GM19043 (cell line): ENCODE results near the gene TUBAL3.
"Not testable (repeated sequence)": the region's sequence is repeated elsewhere in the genome, so short reads cannot be mapped to it uniquely, and the experiment has no call there.

Source experiments
- ATAC-seq: cut with Tn5 transposase; IDR thresholded peaks from one replicate; pipeline ENCODE4 v1.9.1; 2021; ENCODE audit warnings: low read depth; ENCODE audit not compliant: unreplicated experiment

The TUBAL3 gene

DNA sequence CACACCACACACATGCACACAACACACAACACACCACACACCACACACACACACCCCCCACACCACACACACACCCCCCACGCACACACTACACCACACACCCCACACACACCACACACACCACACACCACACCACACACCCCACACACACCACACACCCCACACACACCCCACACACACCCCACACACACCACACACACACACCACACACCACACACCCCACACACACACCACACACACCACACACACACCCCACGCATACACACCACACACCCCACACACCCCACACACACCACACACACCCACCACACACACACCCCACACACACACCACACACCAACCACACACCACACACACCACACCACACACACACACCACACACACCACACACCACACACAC is 23.4 kb downstream of the TUBAL3 start:
- no peak for ATAC-seq

DNA sequence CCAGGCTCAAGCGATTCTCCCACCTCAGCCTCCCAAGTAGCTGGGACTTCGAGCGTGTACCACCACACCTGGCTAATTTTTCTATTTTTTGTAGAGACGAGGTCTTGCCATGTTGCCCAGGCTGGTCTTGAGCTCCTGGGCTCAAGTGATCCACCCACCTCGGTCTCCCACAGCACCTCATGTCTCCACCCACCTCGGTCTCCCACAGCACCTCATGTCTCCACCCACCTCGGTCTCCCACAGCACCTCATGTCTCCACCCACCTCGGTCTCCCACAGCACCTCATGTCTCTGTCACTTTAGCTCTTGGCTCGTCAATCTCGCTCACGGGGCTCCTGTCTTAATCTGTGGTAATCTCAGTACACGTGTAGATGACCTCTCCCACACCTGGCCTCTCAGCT is 24.2 kb downstream of the TUBAL3 start:
- ATAC-seq = not testable (repeated sequence)

DNA sequence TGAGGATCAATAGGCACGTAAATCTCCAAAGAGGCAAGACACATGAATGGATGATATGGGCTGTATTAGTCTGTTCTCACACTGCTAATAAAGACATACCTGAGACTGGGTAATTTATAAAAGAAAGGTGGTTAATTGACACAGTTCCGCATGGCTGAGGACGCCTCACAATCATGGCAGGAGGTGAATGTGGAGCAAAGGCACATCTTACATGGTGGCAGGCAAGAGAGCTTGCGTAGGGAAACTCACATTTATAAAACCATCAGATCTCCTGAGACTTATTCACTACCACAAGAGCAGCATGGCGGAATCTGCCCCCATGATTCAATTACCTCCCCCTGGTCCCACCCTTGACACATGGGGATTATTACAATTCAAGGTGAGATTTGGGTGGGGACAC is 25.4 kb downstream of the TUBAL3 start:
- ATAC-seq = not testable (repeated sequence)

DNA sequence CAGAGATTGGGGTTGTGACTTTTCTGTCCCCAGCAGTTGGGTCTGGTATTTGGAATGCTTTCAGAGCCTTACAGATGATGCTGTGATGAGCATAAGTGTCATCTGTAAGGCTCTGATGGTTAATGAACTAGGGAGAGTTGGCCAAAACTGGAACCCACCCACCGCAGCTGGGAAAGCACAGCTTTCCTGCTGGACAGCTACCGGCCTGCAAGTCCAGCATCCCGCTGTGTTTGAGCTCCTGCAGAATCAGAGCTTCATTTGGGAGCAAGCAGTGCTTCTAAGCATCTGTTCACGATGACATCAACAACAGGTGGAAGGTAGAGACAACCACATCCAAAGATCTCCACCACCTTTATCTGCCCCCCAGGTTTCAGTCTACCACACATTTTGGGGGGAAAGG is 28.2 kb downstream of the TUBAL3 start:
- no peak for ATAC-seq

DNA sequence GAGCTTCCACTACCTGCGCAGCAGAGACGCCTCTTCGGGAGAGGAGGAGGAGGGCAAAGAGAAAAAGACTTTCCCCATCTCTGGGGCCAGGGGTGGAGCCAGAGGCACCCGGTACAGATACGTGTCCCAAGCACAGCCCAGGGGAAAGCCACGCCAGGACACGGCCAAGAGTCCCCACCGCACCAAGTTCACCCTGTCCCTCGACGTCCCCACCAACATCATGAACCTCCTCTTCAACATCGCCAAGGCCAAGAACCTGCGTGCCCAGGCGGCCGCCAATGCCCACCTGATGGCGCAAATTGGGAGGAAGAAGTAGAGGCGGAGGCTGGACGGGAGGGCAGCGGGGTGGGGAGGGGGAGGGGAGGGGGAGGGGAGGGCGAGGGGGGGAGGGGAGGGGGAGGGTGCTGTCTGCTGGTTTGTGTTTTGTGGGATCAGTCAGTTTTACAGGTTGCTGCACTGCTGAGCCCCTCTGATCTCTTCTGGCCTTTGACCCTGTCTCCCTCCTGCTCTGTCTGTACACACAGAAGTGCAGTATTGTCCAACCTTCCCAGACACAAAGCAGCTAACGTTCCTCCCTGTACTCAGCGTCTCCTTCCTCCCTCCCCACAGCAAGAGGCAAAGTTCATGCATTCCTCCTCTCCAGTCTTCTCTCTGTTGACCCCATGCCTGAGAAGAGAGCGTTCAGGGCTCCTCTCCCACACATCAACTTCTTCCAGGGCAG is 30.6 kb downstream of the TUBAL3 start:
- no peak for ATAC-seq

DNA sequence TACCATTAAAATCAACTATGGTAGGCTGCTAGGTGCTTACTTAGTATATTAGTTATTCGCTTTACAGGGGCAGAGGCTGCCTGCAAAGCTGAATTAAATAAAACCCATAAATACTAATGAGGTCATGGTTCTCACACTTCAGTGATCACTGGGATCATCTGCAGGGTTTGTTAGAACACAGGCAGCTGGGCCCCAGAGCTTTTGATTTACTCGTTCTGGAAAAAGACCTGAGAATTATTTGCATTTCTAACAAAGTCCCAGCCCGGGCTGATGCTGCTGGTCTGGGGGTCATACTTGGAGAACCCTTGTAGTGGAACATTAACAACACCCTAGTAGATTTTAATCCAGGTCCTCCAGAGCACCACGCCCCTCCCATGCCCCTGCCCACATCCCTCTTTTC is 31.3 kb downstream of the TUBAL3 start:
- no peak for ATAC-seq

DNA sequence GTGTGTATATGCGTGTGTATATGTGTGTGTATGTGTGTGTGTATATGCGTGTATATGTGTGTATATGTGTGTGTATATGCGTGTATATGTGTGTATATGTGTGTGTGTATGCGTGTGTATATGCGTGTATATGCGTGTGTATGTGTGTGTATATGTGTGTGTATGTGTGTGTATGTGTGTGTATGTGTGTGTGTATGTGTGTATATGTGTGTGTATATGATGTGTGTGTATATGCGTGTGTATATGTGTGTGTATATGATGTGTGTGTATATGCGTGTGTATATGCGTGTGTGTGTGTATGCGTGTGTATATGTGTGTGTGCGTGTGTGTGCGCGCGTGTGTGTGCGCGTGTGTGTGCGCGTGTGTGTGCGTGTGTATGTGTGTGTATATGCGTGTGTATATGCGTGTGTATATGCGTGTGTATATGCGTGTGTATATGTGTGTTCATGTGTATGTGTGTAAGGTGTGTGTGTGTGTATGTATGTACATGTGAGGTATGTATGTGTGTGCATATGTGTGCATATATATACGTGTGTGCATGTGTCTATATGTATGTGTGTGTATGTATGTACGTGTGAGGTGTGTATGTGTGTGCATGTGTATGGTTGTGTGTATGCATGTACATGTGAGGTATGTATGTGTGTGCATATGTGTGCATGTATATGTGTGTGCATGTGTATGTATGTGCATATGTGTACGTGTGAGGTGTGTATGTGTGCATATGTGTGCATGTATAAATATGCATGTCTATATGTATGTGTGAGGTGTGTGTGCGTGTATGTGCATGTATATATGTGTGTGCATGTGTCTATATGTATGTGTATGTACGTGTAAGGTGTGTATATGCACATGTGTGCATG is 33.9 kb downstream of the TUBAL3 start:
- no peak for ATAC-seq

DNA sequence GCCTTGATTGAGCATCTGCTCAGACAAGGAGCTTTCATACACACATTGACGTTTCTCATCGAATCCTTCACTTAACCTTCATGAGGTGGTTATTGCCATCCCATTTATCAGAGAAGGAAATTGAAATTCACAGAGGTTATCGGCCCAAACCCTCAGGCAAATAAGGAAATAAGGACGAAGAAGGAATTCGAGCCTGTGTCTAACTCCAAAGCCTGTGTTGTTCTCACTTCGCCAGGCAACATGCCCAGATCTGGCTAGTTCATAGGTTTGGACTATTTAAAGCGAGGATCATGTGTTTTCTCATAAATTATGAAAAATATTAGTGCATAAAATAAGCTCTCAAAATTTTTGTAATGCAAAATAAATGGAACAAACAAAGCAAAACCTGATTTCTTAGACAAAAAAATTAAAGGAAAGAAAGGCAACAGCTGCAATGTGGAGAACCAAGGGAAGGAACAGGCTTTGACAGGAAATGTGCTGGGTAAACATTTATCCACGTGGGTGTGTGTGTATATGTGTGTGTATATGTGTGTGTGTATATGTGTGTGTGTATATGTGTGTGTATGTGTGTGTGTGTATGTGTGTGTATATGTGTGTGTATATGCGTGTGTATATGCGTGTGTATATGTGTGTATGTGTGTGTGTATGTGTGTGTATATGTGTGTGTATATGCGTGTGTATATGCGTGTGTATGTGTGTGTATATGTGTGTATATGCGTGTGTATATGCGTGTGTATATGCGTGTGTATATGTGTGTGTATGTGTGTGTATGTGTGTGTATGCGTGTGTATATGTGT is 35.1 kb downstream of the TUBAL3 start:
- ATAC-seq = no peak

DNA sequence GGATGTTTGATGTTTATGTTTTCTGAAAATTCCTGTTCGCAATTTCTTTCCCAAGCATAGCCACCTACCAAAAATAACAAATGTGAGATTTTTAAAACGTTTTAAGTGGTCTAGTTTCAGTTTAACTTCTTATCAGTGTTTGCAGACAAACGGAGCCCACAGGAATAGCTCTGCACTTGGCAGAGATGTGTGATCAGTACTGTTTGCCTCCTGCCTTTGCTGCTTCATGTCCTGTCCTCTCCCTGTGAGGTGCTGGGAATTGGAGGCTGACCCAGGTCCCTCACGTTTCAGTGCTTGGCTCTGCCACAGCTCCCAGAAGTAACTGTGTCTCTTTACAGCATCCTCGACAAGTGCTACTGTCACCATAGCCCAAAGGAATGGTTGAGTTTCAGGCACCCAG is 38.7 kb downstream of the TUBAL3 start:
- ATAC-seq = no peak

DNA sequence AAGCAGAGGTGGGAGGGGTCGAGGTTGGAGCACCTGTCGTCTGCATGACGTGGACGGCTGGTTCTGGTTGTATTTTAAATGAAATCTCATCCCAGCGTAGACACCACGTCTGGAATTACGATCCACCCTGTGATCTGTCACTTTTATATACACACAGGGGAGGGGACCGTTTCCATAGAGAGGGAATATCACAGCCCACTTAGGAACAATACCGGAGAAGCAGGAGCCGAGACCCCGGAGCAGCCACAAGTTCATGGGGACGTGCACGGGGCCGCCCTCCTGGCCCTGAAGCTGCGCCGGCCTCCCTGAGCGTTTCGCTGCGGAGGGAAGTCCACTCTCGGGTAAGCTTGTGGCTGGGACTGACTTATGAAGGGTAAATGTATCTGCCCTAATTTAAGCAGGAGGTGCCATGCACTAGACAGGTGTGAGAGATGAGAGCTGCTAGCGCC is 39.7 kb downstream of the TUBAL3 start, which contains the start of gene UCN3:
Gene UCN3 (plus strand): TSS at position 77 of the 449 bp plus-strand sequence. CDS start 8,755 bp downstream, outside the sequence.
- no peak for ATAC-seq

DNA sequence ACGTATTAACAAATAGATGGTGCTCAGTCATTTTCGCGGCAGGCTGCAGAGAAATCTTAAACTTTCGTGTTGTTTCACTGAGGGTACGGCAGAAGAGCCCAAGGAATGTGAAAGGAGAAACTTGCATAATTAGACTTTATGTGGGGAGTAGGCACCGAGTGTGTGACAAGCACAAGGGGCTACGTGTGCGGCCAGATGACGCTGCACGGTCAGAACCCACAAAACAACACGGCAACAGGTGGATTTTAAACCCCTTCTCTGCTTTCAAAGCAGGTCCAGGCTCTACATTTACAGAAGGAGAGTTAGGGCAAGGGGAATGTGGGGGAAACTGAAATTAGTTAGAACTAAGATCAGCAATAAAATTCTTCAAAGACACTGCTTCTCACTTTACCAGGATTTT is 40.3 kb downstream of the TUBAL3 start:
- ATAC-seq = no peak

DNA sequence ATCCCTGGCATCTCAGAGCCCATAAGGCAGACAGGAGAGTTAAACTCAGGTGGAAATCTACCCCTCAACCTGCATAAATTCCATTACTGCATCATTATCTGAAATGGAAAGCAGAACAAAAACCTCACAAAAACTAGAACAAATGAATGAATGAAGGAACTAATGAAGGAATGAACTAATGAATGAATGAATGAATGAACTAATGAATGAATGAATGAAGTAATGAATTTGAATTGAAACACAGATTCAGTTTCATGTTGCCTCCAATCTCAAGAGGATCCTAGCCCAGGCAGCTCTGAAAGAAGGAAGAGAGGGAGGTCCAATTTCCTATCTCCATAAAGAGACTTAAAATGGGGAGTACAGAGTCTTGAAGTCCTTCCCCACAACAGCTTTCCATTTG is 41.8 kb downstream of the TUBAL3 start:
- ATAC-seq = no peak

DNA sequence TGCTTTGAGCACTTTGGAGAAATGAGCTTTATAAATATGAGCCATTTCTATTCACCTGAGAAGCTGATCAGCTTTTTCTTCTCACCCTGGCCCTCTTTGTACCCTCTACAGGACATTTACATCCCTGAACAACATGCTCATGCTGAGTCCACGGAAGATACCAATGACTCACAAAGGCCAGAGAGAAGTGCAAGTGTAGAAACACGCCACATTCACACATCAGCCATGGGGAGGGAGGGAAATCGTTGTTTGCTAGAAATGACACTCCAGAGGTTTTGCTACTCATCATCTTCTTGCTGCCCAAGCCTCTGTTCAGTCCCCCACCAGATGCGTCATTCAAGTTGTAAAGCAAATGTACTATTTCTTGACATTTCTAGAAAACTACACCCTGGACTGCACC is 42.7 kb downstream of the TUBAL3 start:
- ATAC-seq = no peak

DNA sequence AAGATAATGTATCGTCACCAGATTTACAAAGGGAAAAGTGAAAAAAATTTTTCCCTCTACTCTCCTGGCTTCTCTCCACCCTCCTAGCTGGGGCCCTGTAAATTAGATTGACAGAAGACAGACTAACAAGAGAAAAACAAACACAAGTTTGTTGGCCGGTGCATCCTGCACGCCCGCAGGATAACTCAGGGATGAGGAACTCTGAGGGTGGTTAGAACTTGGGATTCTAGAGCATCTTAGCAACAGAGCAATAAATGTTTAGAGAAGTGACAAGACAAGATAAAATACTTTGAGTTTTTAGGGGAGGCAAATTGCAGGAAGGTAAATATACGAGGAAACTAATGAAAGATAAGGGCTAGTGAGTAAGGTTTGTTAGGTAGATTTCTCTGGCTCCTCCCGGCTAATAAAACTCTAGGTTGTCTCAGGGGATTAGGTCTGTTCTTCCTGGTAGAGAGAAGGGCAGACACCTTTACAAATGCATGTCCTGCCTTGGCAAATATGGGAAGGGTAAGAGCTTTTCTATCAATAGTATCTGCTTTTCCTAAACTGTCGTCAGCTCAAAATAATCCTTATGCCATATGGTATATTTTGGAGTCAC is 44.2 kb downstream of the TUBAL3 start:
- ATAC-seq = no peak

DNA sequence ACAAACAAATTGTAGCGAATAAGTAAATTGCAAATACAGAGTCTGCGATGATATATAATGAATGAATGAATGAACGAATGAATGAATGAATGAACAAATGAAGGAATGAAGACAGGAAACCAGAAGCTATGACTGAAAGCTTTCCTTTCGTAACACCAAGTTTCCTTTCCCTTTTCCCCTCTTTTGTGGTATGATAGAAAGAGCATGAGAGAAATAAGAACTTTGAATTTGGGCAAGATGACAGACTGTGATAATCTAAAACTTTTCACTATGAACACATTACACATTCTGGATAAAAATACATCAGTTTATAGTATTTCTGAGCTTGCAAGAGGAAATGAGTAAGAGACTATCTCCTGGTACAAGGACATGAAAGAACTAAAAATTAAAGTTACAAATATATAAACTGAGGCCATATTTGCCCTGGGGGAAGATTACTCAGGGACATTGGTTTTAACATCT is 48.3 kb downstream of the TUBAL3 start:
- no peak for ATAC-seq

DNA sequence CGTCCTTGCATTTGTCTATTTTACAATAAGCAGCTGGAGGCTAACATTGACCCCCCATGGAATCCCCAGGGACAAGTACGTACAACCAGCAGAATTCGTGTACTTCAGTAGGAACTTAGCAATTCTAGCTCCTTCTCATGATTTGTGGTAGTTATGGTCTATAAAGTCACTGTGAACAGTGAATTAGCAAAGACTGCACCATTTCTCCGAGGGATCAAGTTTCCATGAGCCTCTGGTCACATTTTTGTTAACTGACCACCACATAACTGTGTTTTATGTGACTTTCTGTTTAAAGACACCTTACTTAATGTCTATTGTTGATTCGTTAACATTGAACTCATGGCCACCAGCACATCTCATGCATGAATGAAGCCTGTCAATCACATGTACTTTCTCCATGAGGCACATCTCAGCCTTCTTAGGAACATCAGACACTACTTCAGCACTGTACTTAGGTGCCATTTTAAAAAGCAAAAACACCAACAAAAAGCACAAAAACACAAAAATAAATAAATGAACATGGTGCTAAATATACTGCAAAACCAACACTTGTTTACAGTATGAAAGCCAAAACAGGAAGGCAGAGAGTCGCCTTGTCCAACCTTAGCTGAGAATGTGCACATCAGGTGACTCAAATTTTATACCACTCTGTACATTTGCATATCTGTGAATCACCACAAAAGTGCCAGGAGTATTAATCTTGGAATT is 48.9 kb downstream of the TUBAL3 start:
- ATAC-seq = no peak

DNA sequence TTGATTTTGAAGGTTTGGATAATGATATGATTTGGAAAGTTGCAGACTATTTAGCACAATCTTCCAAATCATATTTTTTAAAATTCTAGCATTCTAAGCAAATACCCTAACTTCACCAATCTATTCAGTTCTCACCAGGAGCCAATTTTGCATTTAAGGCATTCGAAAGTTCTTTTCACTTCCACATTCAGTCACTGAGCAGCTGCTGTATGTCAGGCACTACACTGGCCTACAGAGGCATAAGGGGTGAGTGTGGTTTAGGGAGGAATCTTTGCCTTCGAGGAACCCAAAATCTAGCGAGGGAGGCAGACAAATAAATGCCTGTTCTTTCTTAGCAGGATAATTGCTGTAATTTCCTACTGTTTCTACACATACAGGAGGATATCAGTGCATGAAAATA is 50.6 kb downstream of the TUBAL3 start:
- ATAC-seq = peak; percentile 89

DNA sequence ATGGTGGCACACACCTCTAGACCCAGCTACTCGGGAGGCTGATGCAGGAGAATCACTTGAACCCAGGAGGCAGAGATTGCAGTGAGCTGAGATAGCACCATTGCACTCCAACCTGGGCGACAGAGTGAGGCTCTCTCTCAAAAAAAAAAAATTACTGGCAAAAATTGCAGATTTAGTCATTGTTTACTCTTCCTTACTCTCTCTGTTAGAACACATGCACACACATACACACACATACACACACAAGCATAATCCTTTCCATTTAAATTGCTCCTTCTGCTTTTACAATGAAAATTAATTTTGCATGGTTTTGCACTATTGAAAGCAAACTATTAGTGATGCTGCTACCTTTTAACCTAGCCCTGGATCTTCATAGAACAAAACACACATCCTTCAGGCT is 55.3 kb downstream of the TUBAL3 start:
- ATAC-seq = no peak

DNA sequence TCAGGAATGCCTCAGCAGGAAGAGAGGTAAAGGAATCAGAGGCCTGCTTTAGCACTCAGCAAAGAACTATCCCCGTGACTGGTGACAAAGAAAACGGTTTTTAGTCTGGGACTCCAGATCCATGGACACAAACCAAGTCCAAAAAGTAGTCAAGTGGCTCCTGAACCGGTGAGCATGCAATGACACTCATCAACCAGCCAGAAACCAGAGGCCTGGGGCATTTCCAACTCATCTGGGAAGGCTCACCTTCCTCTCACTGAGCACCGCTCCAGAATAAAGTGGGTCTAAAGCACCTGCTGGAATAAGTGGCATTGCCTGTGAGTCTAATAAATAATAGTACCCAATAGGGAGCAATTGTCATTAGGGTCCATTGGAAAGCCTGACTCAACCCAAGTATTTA is 57.7 kb downstream of the TUBAL3 start:
- no peak for ATAC-seq

DNA sequence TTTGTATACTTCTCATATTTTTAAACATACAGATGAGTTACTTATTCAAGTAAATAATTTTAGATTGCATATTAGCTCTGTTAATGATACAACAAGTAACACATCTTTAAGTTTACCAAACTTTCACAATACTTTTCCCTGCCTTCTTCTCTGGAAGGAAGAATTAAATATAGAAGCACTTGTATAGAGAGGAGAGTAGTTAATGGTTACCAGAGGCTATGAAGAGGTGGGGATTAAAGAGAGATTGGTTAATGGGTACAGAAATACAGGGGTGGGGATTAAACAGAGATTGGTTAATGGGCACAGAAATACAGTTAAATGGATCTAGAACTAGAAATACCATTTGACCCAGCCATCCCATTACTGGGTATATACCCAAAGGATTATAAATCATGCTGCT is 59.9 kb downstream of the TUBAL3 start:
- no peak for ATAC-seq
